ENCODE measurements around the gene BOC. TPM values are rescaled to one million over a fixed set of nuclear protein-coding genes. Genes with fewer than 3 reads are reported as not detected.

BOC gene
- total and polyA plus RNA-seq, 2 of the 8 experiments (the other 6 are each of a cell fraction or from before 2014, with no cell fraction given) = 6.9 to 9.3 TPM

DNA sequence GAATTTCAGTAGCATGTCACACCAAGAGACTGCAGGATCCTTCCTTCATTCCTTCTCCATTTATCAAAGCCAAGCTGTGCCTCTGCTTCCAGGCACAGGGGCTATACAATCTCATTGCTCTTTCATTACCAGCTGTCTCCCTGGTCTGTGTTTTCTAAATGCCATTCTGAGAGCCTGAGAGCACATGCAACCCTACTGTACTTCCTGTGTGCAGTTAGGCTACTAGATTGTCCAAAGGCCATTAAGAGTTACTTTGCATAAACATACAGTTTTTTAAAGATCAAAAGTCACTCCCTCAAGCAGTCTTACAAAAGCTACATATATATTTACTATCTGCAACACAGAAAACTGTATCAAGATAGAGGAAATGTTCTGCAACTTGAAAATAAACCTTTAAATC, 119.8 kb downstream of the BOC start (continued):
- TF ChIP-seq EGR1 (IDR thresholded peaks at IDR 0.05; ENCODE audit: borderline replicate concordance, low read depth, low read length) (no peak), TBP (IDR thresholded peaks at IDR 0.05; ENCODE audit: low read depth, low read length) (no peak), JUN (IDR thresholded peaks at IDR 0.05; ENCODE audit: low read depth, low read length) (no peak), BACH1 (IDR thresholded peaks at IDR 0.05; ENCODE audit: low read length) (no peak)

Other genes starting within 250 kb of the BOC start
- gene CD200R1, start 236.5 kb upstream of the BOC start, total RNA-seq (2021; fragmentation: NEBNext Ultra II Directional; extraction: Animal tissue kit (Norgen Biotek cat#: 25700)) = not detected in 2 replicates
- 0.02 TPM in 1 of 2 replicates, not detected in the other for gene CD200R1, start 236.5 kb upstream of the BOC start, polyA plus RNA-seq (2011; rRNA removed)
- 25.8 and 28.8 TPM in 2 replicates for gene GTPBP8, start 220.6 kb upstream of the BOC start, total RNA-seq (2021; fragmentation: NEBNext Ultra II Directional; extraction: Animal tissue kit (Norgen Biotek cat#: 25700))
- 27.6 and 42.2 TPM in 2 replicates for gene GTPBP8, start 220.6 kb upstream of the BOC start, polyA plus RNA-seq (2011; rRNA removed)
- gene CFAP44, start 229.9 kb downstream of the BOC start, total RNA-seq (2021; fragmentation: NEBNext Ultra II Directional; extraction: Animal tissue kit (Norgen Biotek cat#: 25700)) = 0.60 and 0.82 TPM in 2 replicates
- 0.35 and 0.45 TPM in 2 replicates for gene CFAP44, start 229.9 kb downstream of the BOC start, polyA plus RNA-seq (2011; rRNA removed)